ENCODE results near the gene STH.
"Not testable (repeated sequence)": the region's sequence is repeated elsewhere in the genome, so short reads cannot be mapped to it uniquely, and the experiment has no call there.

STH gene

GRCh38 chr17:45998987-45999899 is at the start of gene STH:
TSS of gene STH (plus strand) at chr17:45999250. CDS start at chr17:45999280, 30 bp downstream.
- no peak for DNase-seq

GRCh38 chr17:45949755-45950320 is 49.2 kb upstream of the STH start:
- no peak for DNase-seq

- no peak for DNase-seq
Measured at GRCh38 chr17:45950888-45951287, 48.2 kb upstream of the STH start.

GRCh38 chr17:45951403-45951802 is 47.6 kb upstream of the STH start:
- DNase-seq, result no peak

- DNase-seq, result no peak
Measured at GRCh38 chr17:45951941-45952340, 47.1 kb upstream of the STH start.

- no peak for DNase-seq
Measured at GRCh38 chr17:45952814-45953320, 46.2 kb upstream of the STH start.

GRCh38 chr17:45953561-45953960 is 45.5 kb upstream of the STH start:
- DNase-seq, result no peak

- no peak for DNase-seq
Measured at GRCh38 chr17:45954914-45955313, 44.1 kb upstream of the STH start.

- no peak for DNase-seq
Measured at GRCh38 chr17:45955326-45955725, 43.7 kb upstream of the STH start.

GRCh38 chr17:45956090-45956489 is 43.0 kb upstream of the STH start:
- DNase-seq, result no peak

GRCh38 chr17:45956746-45957145 is 42.3 kb upstream of the STH start:
- not testable (repeated sequence) for DNase-seq

GRCh38 chr17:45958307-45958706 is 40.7 kb upstream of the STH start:
- no peak for DNase-seq

GRCh38 chr17:45958994-45959665 is 39.9 kb upstream of the STH start:
- no peak for DNase-seq

GRCh38 chr17:45960311-45960710 is 38.7 kb upstream of the STH start:
- no peak for DNase-seq

GRCh38 chr17:45961206-45961605 is 37.8 kb upstream of the STH start:
- DNase-seq, result no peak

- no peak for DNase-seq
Measured at GRCh38 chr17:45962221-45962972, 36.7 kb upstream of the STH start.

GRCh38 chr17:45963283-45963682 is 35.8 kb upstream of the STH start:
- DNase-seq, result no peak

GRCh38 chr17:45963889-45964288 is 35.2 kb upstream of the STH start:
- DNase-seq, result no peak

- DNase-seq, result no peak
Measured at GRCh38 chr17:45964634-45965033, 34.4 kb upstream of the STH start.

GRCh38 chr17:45965812-45966211 is 33.2 kb upstream of the STH start:
- DNase-seq, result no peak

GRCh38 chr17:45966606-45967280 is 32.3 kb upstream of the STH start:
- no peak for DNase-seq

GRCh38 chr17:45967378-45967777 is 31.7 kb upstream of the STH start:
- no peak for DNase-seq
